Upper lobe of left lung (tissue), 6 donors: ENCODE measurements around the gene MYLK2. TPM values are rescaled to one million over a fixed set of nuclear protein-coding genes. Genes with fewer than 3 reads are reported as not detected.

Experiments
- ATAC-seq, 2 donors: fragments of 200-7000 bp; cut with Tn5 transposase; one replicate each; pipeline ENCODE4 v1.9.1; 2022; ENCODE audit warnings: mild to moderate bottlenecking in 2 of 2, moderate library complexity in 2 of 2; ENCODE audit not compliant: low FRiP score in 2 of 2
- DNase-seq, 2 donors: peaks; one replicate each; pipeline ENCODE4 v3.0.0-alpha.2; 2019 to 2020
- H3K27ac ChIP-seq, 4 donors: fragments of 200-600 bp; sonication (generic); one replicate each; pipeline ENCODE4 v1.5.1; 2016 to 2019
- H3K27me3 ChIP-seq, 4 donors: fragments of 200-600 bp; sonication (generic); one replicate each; pipeline ENCODE4 v1.5.1; 2017 to 2019
- H3K36me3 ChIP-seq, 4 donors: fragments of 200-600 bp; sonication (generic); one replicate each; pipeline ENCODE4 v1.5.1; 2016 to 2019
- H3K4me1 ChIP-seq, 4 donors: fragments of 200-600 bp; sonication (generic); one replicate each; pipeline ENCODE4 v1.5.1; 2018 to 2019
- H3K4me3 ChIP-seq, 4 donors: fragments of 200-600 bp; sonication (generic); one replicate each; pipeline ENCODE4 v1.5.1; 2017 to 2019; ENCODE audit warnings: mild to moderate bottlenecking in 2 of 4, moderate library complexity in 1 of 4
- H3K9me3 ChIP-seq, 4 donors: fragments of 200-600 bp; sonication (generic); one replicate each; pipeline ENCODE4 v1.5.1; 2018 to 2019
- EP300 ChIP-seq, 4 donors: sonication (generic); formaldehyde crosslinking; IDR thresholded peaks; one replicate each; pipeline ENCODE4 v1.5.1; 2017; ENCODE audit warnings: antibody characterized with exemption in 4 of 4, control low read depth in 2 of 4
- POLR2A ChIP-seq, 4 donors: fragments of 450-650 bp; IDR thresholded peaks; one replicate each; pipeline ENCODE4 v1.5.1; 2016 to 2017; ENCODE audit warnings: antibody characterized with exemption in 4 of 4, mild to moderate bottlenecking in 2 of 4
- POLR2AphosphoS5 ChIP-seq, 2 donors: sonication (generic); formaldehyde crosslinking; IDR thresholded peaks; one replicate each; pipeline ENCODE4 v1.5.1; 2017; ENCODE audit warnings: antibody characterized with exemption in 2 of 2
- WGBS, 2 donors: methylation state at CpG; one replicate each; pipeline ENCODE4 v1.1.5; 2017 to 2018; 5-methylcytosine and 5-hydroxymethylcytosine counted together
- total RNA-seq, 6 donors: library from RNA; depleted of rRNA in 4 of 6; stranded (reverse); fragments of >200 nt in 4 of 6; gene quantifications; one replicate each; pipeline versions ENCODE4 v1.1.0 to v1.2.1, GENCODE V29; 2016 to 2021
- TF ChIP-seq, protein P1 (sequence below), 6 experiments: fragments of 450-650 bp in 4 of 6; fragments of 200-600 bp in 2 of 6; sonication (generic) in 2 of 6; IDR thresholded peaks; one replicate each; pipeline ENCODE4 v1.5.1; 2016 to 2019; ENCODE audit warnings: antibody characterized with exemption in 6 of 6
- donor health status: DM: no; HTN: no; CAD: no; lungs with moderate emphysema.
- donor health status: DM: no; HTN: yes; CAD: no; lungs with severe emphysema.

MYLK2 gene
- total RNA-seq, 6 donors from 2014 or later, result not detected

DNA sequence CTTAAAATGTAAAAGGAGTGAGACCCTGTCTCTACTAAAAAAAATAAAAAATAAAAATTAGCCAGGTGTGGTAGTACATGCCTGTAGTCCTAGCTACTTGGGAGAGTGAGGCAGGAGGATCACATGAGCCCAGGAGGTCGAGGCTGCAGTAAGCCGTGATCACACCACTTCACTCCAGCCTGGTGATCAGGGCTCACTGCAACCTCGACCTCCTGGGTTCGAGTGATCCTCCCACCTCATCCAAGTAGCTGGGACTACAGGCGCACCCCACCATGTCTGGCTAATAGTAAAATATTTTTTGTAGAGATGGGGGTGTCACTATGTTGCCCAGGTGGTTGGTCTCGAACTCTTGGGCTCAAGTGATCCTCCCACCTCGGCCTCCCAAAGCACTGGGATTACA, 34.3 kb downstream of the MYLK2 start:
- Histone ChIP-seq H3K27me3 (peaks cover 0 to 18% (median 1%) of the 10 kb centered on the region in 4 donors), H3K27ac (no peak overlapping the region), H3K4me1 (peaks cover 0 to 8% (median 4%) of the 10 kb centered on the region in 4 donors), H3K4me3 (no peak overlapping the region), H3K36me3 (no peaks in the 10 kb centered on the region), H3K9me3 (no peaks in the 10 kb centered on the region)
- DNase-seq (no peak), ATAC-seq (no peak)
- WGBS, 2 donors, result 76 to 84% methylated on average over 7 of the region's 7 CpGs
- no peak for TF ChIP-seq POLR2AphosphoS5 (IDR thresholded peaks at IDR 0.05)
- TF ChIP-seq EP300 (IDR thresholded peaks at IDR 0.05), result no peak
- TF ChIP-seq, protein P1, sequence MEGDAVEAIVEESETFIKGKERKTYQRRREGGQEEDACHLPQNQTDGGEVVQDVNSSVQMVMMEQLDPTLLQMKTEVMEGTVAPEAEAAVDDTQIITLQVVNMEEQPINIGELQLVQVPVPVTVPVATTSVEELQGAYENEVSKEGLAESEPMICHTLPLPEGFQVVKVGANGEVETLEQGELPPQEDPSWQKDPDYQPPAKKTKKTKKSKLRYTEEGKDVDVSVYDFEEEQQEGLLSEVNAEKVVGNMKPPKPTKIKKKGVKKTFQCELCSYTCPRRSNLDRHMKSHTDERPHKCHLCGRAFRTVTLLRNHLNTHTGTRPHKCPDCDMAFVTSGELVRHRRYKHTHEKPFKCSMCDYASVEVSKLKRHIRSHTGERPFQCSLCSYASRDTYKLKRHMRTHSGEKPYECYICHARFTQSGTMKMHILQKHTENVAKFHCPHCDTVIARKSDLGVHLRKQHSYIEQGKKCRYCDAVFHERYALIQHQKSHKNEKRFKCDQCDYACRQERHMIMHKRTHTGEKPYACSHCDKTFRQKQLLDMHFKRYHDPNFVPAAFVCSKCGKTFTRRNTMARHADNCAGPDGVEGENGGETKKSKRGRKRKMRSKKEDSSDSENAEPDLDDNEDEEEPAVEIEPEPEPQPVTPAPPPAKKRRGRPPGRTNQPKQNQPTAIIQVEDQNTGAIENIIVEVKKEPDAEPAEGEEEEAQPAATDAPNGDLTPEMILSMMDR (IDR thresholded peaks at IDR 0.05), result no peak
- no peak for TF ChIP-seq POLR2A (IDR thresholded peaks at IDR 0.05)

GRCh38 chr20:31856516-31856915, 37.4 kb downstream of the MYLK2 start:
- Histone ChIP-seq H3K36me3 (no peaks in the 10 kb centered on the region), H3K4me3 (no peak overlapping the region), H3K27ac (no peak overlapping the region), H3K4me1 (peaks cover 11 to 17% (median 17%) of the 10 kb centered on the region in 4 donors), H3K9me3 (no peaks in the 10 kb centered on the region), H3K27me3 (peaks cover 0 to 11% (median 5%) of the 10 kb centered on the region in 4 donors)
- DNase-seq, result no peak
- TF ChIP-seq, protein P1 (IDR thresholded peaks at IDR 0.05), result no peak
- no peak for TF ChIP-seq EP300 (IDR thresholded peaks at IDR 0.05)
- TF ChIP-seq POLR2A (IDR thresholded peaks at IDR 0.05), result no peak
- no peak for TF ChIP-seq POLR2AphosphoS5 (IDR thresholded peaks at IDR 0.05)
- no peak for ATAC-seq
- WGBS, 2 donors, result 51 to 59% methylated on average over 3 of the region's 3 CpGs

DNA sequence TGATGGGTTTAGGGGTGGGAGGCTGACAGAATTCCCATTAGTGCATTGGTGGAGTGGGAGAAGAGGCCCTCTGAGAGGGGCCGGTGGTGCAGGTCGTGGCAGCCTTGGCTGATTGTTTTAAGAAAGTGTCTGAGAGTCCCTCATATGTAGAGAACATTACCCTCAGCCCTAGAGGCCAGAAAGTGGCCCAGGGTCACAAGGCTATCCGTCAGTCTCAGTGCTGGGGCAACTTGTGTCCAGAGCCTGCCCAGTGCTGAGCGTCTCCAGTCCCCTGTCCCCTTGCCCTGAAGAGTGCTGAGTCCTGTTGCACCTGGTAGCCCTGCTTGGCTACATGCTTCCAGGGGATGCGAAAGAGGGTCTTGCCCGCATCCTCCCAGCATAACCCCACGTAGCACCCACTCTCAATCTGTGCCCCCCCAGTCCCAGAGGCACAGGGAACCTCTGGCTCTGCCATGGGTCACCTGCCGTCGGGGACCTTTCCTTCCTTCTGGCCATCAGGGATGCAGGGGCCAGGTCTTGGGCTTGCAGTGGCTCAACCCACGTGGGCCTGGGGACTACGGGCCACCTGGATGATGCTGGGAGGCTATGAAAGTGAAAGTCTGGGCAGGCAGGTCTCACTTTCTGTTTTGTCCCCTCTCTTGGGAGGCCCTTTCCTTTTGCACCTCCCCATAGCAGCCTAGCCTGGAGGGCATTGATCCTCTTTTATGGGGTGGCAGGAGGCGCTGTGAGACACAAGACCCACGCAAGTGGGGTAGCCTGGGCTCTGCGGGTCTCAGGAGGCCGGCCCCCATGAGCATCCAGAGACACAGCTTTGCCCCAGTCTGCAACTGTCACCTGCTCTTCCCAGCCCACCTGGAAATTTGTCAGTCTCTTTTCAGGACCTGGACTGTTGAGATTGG, 39.0 kb downstream of the MYLK2 start:
- Histone ChIP-seq H3K4me1 (peaks cover 16 to 17% (median 16%) of the 10 kb centered on the region in 4 donors), H3K9me3 (no peaks in the 10 kb centered on the region), H3K36me3 (no peaks in the 10 kb centered on the region), H3K27me3 (peaks cover 0 to 11% (median 6%) of the 10 kb centered on the region in 4 donors), H3K4me3 (no peak overlapping the region), H3K27ac (no peak overlapping the region)
- DNase-seq (no peak), ATAC-seq (no peak)
- 73% methylated on average over 12 to 14 of the region's 15 CpGs for WGBS, 2 donors
- no peak for TF ChIP-seq POLR2AphosphoS5 (IDR thresholded peaks at IDR 0.05)
- no peak for TF ChIP-seq EP300 (IDR thresholded peaks at IDR 0.05)
- no peak for TF ChIP-seq POLR2A (IDR thresholded peaks at IDR 0.05)
- TF ChIP-seq, protein P1 (IDR thresholded peaks at IDR 0.05), result no peak

DNA sequence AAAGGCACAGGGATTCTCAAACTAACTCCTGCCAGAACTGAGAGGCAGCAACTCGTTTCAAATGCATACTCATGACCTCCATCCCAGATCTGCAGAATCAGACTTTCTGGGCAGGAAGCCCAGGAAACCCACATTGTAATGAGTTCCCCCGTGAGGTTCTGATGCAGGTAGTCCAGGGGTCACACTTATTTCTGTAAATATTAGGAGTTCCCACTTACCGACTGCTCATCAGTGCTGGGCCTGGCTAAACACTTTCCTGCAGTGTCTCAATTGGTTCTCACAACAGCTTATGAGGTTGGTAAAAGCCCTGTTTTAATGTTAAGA, 39.6 kb downstream of the MYLK2 start:
- no peak for ATAC-seq
- peaks cover 0 to 11% (median 6%) of the 10 kb centered on the region in 4 donors for H3K27me3 ChIP-seq
- TF ChIP-seq, protein P1 (IDR thresholded peaks at IDR 0.05), result no peak
- TF ChIP-seq POLR2A (IDR thresholded peaks at IDR 0.05) (no peak), EP300 (IDR thresholded peaks at IDR 0.05) (no peak), POLR2AphosphoS5 (IDR thresholded peaks at IDR 0.05) (no peak)
- DNase-seq, result no peak
- H3K27ac ChIP-seq, result no peak overlapping the region
- 27 to 100% methylated on average over 1 to 3 of the region's 3 CpGs for WGBS, 2 donors
- peaks cover 16 to 17% (median 16%) of the 10 kb centered on the region in 4 donors for H3K4me1 ChIP-seq
- H3K4me3 ChIP-seq, result no peak overlapping the region
- no peaks in the 10 kb centered on the region for H3K36me3 ChIP-seq
- H3K9me3 ChIP-seq, result no peaks in the 10 kb centered on the region
